ENCODE results near the gene ABR. TPM values are rescaled to one million over a fixed set of nuclear protein-coding genes. Genes with fewer than 3 reads are reported as not detected.

The ABR gene
- total RNA-seq, 1 experiment from 2014 or later = 35.4 TPM

GRCh38 chr17:1169929-1170312 lies 9.9 kb downstream of the ABR start:
- CTCF ChIA-PET = no interaction called here
- H3K79me2 ChIP-seq (ENCODE audit: low read length) = no peaks in the 10 kb centered on the region
- no peaks in the 10 kb centered on the region for H3K4me1 ChIP-seq (ENCODE audit: insufficient read depth, low read length)
- TF ChIP-seq, protein P1, sequence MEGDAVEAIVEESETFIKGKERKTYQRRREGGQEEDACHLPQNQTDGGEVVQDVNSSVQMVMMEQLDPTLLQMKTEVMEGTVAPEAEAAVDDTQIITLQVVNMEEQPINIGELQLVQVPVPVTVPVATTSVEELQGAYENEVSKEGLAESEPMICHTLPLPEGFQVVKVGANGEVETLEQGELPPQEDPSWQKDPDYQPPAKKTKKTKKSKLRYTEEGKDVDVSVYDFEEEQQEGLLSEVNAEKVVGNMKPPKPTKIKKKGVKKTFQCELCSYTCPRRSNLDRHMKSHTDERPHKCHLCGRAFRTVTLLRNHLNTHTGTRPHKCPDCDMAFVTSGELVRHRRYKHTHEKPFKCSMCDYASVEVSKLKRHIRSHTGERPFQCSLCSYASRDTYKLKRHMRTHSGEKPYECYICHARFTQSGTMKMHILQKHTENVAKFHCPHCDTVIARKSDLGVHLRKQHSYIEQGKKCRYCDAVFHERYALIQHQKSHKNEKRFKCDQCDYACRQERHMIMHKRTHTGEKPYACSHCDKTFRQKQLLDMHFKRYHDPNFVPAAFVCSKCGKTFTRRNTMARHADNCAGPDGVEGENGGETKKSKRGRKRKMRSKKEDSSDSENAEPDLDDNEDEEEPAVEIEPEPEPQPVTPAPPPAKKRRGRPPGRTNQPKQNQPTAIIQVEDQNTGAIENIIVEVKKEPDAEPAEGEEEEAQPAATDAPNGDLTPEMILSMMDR (conservative IDR thresholded peaks at IDR 0.05; ENCODE audit: low read depth, low read length) = no peak
- TF ChIP-seq EZH2phosphoT487 (IDR thresholded peaks at IDR 0.05; ENCODE audit: borderline replicate concordance, low read length) = no peak
- no peak for TF ChIP-seq EZH2 (IDR thresholded peaks at IDR 0.05; ENCODE audit: low read length, unreplicated experiment)
- H3K27ac ChIP-seq (ENCODE audit: low read length) = no peak overlapping the region
- no peak for DNase-seq
- no TSS peak for BruUV-seq (replicated peaks)
- no peak overlapping the region for H3K9ac ChIP-seq (ENCODE audit: low read length)
- no peaks in the 10 kb centered on the region for H3K9me3 ChIP-seq (ENCODE audit: low read length)
- H3K4me2 ChIP-seq (ENCODE audit: low read length) = no peak overlapping the region
- no peaks in the 10 kb centered on the region for H3K27me3 ChIP-seq (ENCODE audit: low read length)
- no peaks in the 10 kb centered on the region for H3K9me2 ChIP-seq (replicated peaks; ENCODE audit: low read length)
- H3K36me3 ChIP-seq (ENCODE audit: low read depth, low read length) = no peaks in the 10 kb centered on the region
- POLR2A ChIA-PET (ENCODE audit: unreplicated experiment) = no interaction called here
- H4K20me1 ChIP-seq (ENCODE audit: low read length) = no peaks in the 10 kb centered on the region
- no peak overlapping the region for H2AFZ ChIP-seq (ENCODE audit: low read length)
- no peaks in the 10 kb centered on the region for H3F3A ChIP-seq (ENCODE audit: low read length, unreplicated experiment)
- no peak for ATAC-seq
- intact Hi-C loops (cut with micrococcal nuclease) = no loop called here
- H3K4me3 ChIP-seq (ENCODE audit: low read length) = no peak overlapping the region

- Histone ChIP-seq H3K27me3 (ENCODE audit: low read length) (no peaks in the 10 kb centered on the region), H3K4me1 (ENCODE audit: insufficient read depth, low read length) (no peaks in the 10 kb centered on the region), H3K9me2 (replicated peaks; ENCODE audit: low read length) (no peaks in the 10 kb centered on the region), H3K9me3 (ENCODE audit: low read length) (no peaks in the 10 kb centered on the region), H3K9ac (ENCODE audit: low read length) (no peak overlapping the region), H4K20me1 (ENCODE audit: low read length) (no peaks in the 10 kb centered on the region), H3K79me2 (ENCODE audit: low read length) (no peaks in the 10 kb centered on the region), H3K27ac (ENCODE audit: low read length) (no peak overlapping the region), H3K4me2 (ENCODE audit: low read length) (no peak overlapping the region), H2AFZ (ENCODE audit: low read length) (no peak overlapping the region), H3K36me3 (ENCODE audit: low read depth, low read length) (no peaks in the 10 kb centered on the region), H3F3A (ENCODE audit: low read length, unreplicated experiment) (no peaks in the 10 kb centered on the region), H3K4me3 (ENCODE audit: low read length) (no peak overlapping the region)
- POLR2A ChIA-PET (ENCODE audit: unreplicated experiment) = no interaction called here
- DNase-seq (no peak), ATAC-seq (no peak)
- intact Hi-C loops (cut with micrococcal nuclease) = no loop called here
- CTCF ChIA-PET = no interaction called here
- TF ChIP-seq EZH2 (IDR thresholded peaks at IDR 0.05; ENCODE audit: low read length, unreplicated experiment) (no peak), EZH2phosphoT487 (IDR thresholded peaks at IDR 0.05; ENCODE audit: borderline replicate concordance, low read length) (no peak)
- TF ChIP-seq, protein P1 (conservative IDR thresholded peaks at IDR 0.05; ENCODE audit: low read depth, low read length) = no peak
- no TSS peak for BruUV-seq (replicated peaks)
Observed at GRCh38 chr17:1169221-1169928, 10.4 kb downstream of the ABR start.

DNA sequence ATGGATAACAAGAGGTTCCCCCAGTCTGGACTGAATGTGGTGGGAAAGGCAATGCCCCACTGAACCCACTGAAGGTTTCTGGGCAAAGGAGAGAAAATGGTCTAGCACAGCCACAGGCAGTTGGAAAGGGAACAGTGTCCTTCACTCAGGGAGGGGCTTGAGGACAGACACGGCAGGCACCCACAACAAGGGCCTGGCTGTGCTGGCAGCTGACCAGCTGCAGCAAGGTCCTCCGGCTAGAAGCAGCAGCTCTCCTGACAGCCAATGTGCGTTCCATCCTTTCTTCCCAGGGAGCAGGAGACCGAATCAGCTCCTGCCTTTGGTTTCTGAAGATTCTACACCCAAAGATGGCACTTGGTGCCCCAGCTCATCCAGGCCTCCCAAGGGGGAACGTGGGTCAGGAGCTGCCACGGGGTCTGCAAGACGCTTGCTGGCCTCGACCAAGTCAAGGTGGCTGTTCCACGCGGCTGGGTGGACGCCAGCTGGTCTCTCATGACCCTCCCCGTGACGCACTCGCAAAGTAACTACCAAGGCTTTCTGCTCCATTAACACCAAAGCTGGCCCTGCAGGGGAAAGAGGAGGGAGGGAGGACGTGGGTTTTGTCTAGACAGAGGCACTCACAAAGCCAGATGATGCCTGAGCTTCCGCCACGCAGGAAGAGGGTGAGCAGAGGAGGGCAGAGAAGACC lies 11.1 kb downstream of the ABR start:
- Histone ChIP-seq H3K9me2 (replicated peaks; ENCODE audit: low read length) (no peaks in the 10 kb centered on the region), H3K4me2 (ENCODE audit: low read length) (no peak overlapping the region), H3K9ac (ENCODE audit: low read length) (no peak overlapping the region), H3K4me3 (ENCODE audit: low read length) (no peak overlapping the region), H3K9me3 (ENCODE audit: low read length) (no peaks in the 10 kb centered on the region), H3K36me3 (ENCODE audit: low read depth, low read length) (no peaks in the 10 kb centered on the region), H3K27ac (ENCODE audit: low read length) (no peak overlapping the region), H3K79me2 (ENCODE audit: low read length) (no peaks in the 10 kb centered on the region), H2AFZ (ENCODE audit: low read length) (no peak overlapping the region), H3K27me3 (ENCODE audit: low read length) (no peaks in the 10 kb centered on the region), H4K20me1 (ENCODE audit: low read length) (no peaks in the 10 kb centered on the region), H3K4me1 (ENCODE audit: insufficient read depth, low read length) (no peaks in the 10 kb centered on the region), H3F3A (ENCODE audit: low read length, unreplicated experiment) (no peaks in the 10 kb centered on the region)
- CTCF ChIA-PET = no interaction called here
- ATAC-seq (no peak), DNase-seq (no peak)
- POLR2A ChIA-PET (ENCODE audit: unreplicated experiment) = no interaction called here
- intact Hi-C loops (cut with micrococcal nuclease) = no loop called here
- TF ChIP-seq EZH2 (IDR thresholded peaks at IDR 0.05; ENCODE audit: low read length, unreplicated experiment) (no peak), EZH2phosphoT487 (IDR thresholded peaks at IDR 0.05; ENCODE audit: borderline replicate concordance, low read length) (no peak)
- TF ChIP-seq, protein P1 (conservative IDR thresholded peaks at IDR 0.05; ENCODE audit: low read depth, low read length) = no peak
- no TSS peak for BruUV-seq (replicated peaks)
